Thoracic aorta (tissue), 2 donors: ENCODE measurements around the gene FCN3. TPM values are rescaled to one million over a fixed set of nuclear protein-coding genes. Genes with fewer than 3 reads are reported as not detected.

Source experiments
- ATAC-seq: fragments of 150-250 bp; one replicate; pipeline ENCODE4 v1.8.0; 2017; ENCODE audit warnings: low read depth; ENCODE audit not compliant: insufficient number of reproducible peaks, low FRiP score
- DNase-seq: peaks from one replicate; pipeline ENCODE4 v3.0.0-alpha.2; 2020; ENCODE audit warnings: low spot score
- H3K27ac ChIP-seq, 2 donors: fragments of 200-600 bp; sonication (generic); 1 replicate in 1 of 2; 2 replicates in 1 of 2; pipeline ENCODE4 v1.5.1; 2016; ENCODE audit warnings: mild to moderate bottlenecking in 2 of 2, moderate library complexity in 2 of 2
- H3K27me3 ChIP-seq: fragments of 200-600 bp; sonication (generic); replicated peaks from 2 replicates; pipeline ENCODE4 v1.6.0; 2016; ENCODE audit warnings: mild to moderate bottlenecking; ENCODE audit not compliant: insufficient read depth
- H3K36me3 ChIP-seq: fragments of 200-600 bp; sonication (generic); one replicate; pipeline ENCODE4 v1.5.1; 2016
- H3K4me1 ChIP-seq, 2 donors: fragments of 200-600 bp; sonication (generic); 1 replicate in 1 of 2; 2 replicates in 1 of 2; pipeline versions ENCODE4 v1.5.1 to v1.6.0; 2016; ENCODE audit warnings: low read depth in 2 of 2, mild to moderate bottlenecking in 1 of 2; ENCODE audit not compliant: control insufficient read depth in 1 of 2
- H3K4me3 ChIP-seq: fragments of 200-600 bp; sonication (generic); 2 replicates; pipeline ENCODE4 v1.5.1; 2016; ENCODE audit warnings: mild to moderate bottlenecking
- H3K9me3 ChIP-seq: fragments of 200-600 bp; sonication (generic); 2 replicates; pipeline ENCODE4 v1.5.1; 2016
- total RNA-seq, 2 donors: library from RNA; depleted of rRNA; stranded (reverse); fragments of >200 nt; gene quantifications; one replicate each; pipeline versions ENCODE4 v1.1.0 to v1.2.3, GENCODE V29; 2016
- TF ChIP-seq, protein P1 (sequence below): fragments of 200-600 bp; sonication (generic); IDR thresholded peaks from one replicate; pipeline ENCODE4 v1.5.1; 2019; ENCODE audit warnings: antibody characterized with exemption

Gene FCN3
- total RNA-seq, 2 donors from 2014 or later = 3.5 to 4.5 TPM

DNA sequence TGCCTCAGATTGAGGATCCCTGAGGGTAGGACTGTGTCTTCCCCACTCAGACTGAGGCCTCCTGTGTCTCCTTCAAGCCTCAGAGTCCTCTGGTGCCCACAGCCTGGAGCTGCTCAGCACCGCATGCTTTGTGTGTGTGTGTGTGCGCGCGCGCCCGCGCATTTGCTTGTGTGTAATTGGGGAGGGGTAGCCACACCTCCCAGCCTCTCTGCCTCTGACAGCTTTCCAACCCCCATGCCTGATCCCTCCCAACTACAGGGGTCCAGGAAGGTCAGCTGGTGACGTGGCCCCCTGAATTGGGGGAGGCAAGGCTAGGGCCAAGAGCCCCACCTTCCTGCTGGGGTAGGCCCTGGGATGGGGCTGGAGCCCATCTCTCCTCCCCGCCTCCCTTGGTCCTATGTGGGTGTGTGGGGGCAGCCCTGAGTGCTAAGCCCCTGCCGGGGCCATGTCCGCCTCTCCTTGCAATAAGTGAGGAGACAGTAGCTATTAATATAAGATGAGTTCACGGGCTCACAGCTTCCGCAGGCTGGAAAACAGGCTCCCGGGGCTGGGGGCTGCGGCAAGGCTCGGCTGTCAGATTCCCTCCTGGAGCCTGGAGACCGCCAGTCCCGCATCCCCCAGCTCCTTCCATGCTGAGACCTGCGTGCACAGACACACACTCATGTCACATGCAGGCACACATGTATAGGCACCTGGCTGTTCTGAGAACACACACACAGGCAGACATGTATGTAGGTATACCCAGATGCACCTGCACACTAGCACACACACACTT, 24.8 kb upstream of the FCN3 start:
- TF ChIP-seq, protein P1, sequence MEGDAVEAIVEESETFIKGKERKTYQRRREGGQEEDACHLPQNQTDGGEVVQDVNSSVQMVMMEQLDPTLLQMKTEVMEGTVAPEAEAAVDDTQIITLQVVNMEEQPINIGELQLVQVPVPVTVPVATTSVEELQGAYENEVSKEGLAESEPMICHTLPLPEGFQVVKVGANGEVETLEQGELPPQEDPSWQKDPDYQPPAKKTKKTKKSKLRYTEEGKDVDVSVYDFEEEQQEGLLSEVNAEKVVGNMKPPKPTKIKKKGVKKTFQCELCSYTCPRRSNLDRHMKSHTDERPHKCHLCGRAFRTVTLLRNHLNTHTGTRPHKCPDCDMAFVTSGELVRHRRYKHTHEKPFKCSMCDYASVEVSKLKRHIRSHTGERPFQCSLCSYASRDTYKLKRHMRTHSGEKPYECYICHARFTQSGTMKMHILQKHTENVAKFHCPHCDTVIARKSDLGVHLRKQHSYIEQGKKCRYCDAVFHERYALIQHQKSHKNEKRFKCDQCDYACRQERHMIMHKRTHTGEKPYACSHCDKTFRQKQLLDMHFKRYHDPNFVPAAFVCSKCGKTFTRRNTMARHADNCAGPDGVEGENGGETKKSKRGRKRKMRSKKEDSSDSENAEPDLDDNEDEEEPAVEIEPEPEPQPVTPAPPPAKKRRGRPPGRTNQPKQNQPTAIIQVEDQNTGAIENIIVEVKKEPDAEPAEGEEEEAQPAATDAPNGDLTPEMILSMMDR = no peak
- Histone ChIP-seq H3K27me3 (no peaks in the 10 kb centered on the region), H3K36me3 (no peaks in the 10 kb centered on the region), H3K4me3 (no peak overlapping the region), H3K9me3 (no peaks in the 10 kb centered on the region), H3K27ac (no peak overlapping the region), H3K4me1 (peaks cover 20 to 41% of the 10 kb centered on the region in 2 donors)
- ATAC-seq (no peak), DNase-seq (no peak)

- Histone ChIP-seq H3K36me3 (no peaks in the 10 kb centered on the region), H3K9me3 (no peaks in the 10 kb centered on the region), H3K4me1 (peaks cover 14 to 32% of the 10 kb centered on the region in 2 donors), H3K4me3 (no peak overlapping the region), H3K27ac (no peak overlapping the region), H3K27me3 (no peaks in the 10 kb centered on the region)
- ATAC-seq (no peak), DNase-seq (no peak)
- TF ChIP-seq, protein P1 = no peak
Measured at GRCh38 chr1:27398405-27399149, 24.0 kb upstream of the FCN3 start.

- H3K4me1 ChIP-seq = peaks cover 6 to 26% of the 10 kb centered on the region in 2 donors
- no peak overlapping the region for H3K27ac ChIP-seq
- H3K4me3 ChIP-seq = no peak overlapping the region
- ATAC-seq (no peak), DNase-seq (no peak)
- no peaks in the 10 kb centered on the region for H3K36me3 ChIP-seq
- TF ChIP-seq, protein P1 = no peak
- H3K27me3 ChIP-seq = no peaks in the 10 kb centered on the region
- H3K9me3 ChIP-seq = no peaks in the 10 kb centered on the region
Measured at GRCh38 chr1:27397749-27398148, 23.1 kb upstream of the FCN3 start.

GRCh38 chr1:27397110-27397509, 22.5 kb upstream of the FCN3 start:
- Histone ChIP-seq H3K27ac (no peak overlapping the region), H3K36me3 (no peaks in the 10 kb centered on the region), H3K4me1 (peaks cover 2 to 24% of the 10 kb centered on the region in 2 donors), H3K27me3 (no peaks in the 10 kb centered on the region), H3K9me3 (no peaks in the 10 kb centered on the region), H3K4me3 (no peak overlapping the region)
- ATAC-seq (no peak), DNase-seq (no peak)
- TF ChIP-seq, protein P1 = no peak

DNA sequence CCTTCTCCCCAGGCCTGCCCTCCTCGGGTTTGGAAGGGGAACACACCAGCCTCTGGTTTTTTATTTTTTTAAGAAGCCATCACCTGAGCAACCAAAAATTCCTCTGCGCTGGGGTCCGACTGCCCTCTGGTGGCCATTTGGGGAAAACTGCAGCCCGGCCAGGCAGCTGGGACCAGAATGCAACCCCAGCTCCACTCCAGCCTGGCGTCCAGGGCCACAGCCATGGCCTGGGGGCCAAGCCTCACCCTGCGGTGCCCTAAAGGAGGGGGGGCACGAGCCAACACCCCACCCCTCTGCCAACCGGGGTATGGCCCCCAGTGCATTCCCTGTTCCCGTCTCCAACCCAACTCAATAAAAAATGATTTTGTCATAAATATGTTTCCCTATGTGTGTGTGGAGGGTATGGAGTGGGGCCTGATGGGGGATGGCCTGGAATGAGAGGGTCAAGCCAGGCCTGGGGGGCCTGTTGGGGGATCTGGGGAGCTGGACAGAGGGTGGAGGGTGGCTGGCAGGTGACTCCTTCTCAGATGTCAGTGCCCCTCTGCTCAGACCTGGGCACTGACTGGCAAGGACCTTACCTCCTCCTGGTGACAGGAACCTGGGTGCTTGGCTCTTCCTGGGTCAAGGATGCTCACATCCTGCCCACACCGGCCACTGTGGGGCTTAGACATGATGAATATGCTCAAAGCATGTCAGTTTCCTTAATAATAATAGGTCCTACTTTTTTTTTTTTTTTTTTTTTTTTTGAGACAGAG, 21.0 kb upstream of the FCN3 start:
- Histone ChIP-seq H3K4me1 (peaks cover 11 to 25% of the 10 kb centered on the region in 2 donors), H3K36me3 (no peaks in the 10 kb centered on the region), H3K9me3 (no peaks in the 10 kb centered on the region), H3K4me3 (no peak overlapping the region), H3K27ac (no peak overlapping the region), H3K27me3 (no peaks in the 10 kb centered on the region)
- TF ChIP-seq, protein P1 = peak; percentile 95
- DNase-seq = no peak
- no peak for ATAC-seq
